ENCODE measurements around the gene IL1RL1.
"Not testable (repeated sequence)": the region's sequence is repeated elsewhere in the genome, so short reads cannot be mapped to it uniquely, and the experiment has no call there.

Gene IL1RL1

GRCh38 chr2:102294802-102295489 lies 16.4 kb upstream of the IL1RL1 start:
- DNase-seq (ENCODE audit: low read depth) = no peak

- DNase-seq (ENCODE audit: low read depth) = no peak
Observed at GRCh38 chr2:102295566-102295965, 15.8 kb upstream of the IL1RL1 start.

GRCh38 chr2:102296449-102296848 lies 14.9 kb upstream of the IL1RL1 start:
- DNase-seq (ENCODE audit: low read depth) = no peak

- DNase-seq (ENCODE audit: low read depth) = no peak
Observed at GRCh38 chr2:102297891-102298290, 13.5 kb upstream of the IL1RL1 start.

- DNase-seq (ENCODE audit: low read depth) = no peak
Observed at GRCh38 chr2:102301867-102302362, 9.4 kb upstream of the IL1RL1 start.

- no peak for DNase-seq (ENCODE audit: low read depth)
Observed at GRCh38 chr2:102302458-102302857, 8.9 kb upstream of the IL1RL1 start.

GRCh38 chr2:102303589-102303988 lies 7.8 kb upstream of the IL1RL1 start:
- DNase-seq (ENCODE audit: low read depth) = no peak

GRCh38 chr2:102304268-102304667 lies 7.1 kb upstream of the IL1RL1 start:
- DNase-seq (ENCODE audit: low read depth) = no peak

- DNase-seq (ENCODE audit: low read depth) = no peak
Observed at GRCh38 chr2:102304711-102305611, 6.4 kb upstream of the IL1RL1 start.

GRCh38 chr2:102306125-102306524 lies 5.2 kb upstream of the IL1RL1 start:
- DNase-seq (ENCODE audit: low read depth) = no peak

GRCh38 chr2:102313025-102313424 lies 1.7 kb downstream of the IL1RL1 start:
- no peak for DNase-seq (ENCODE audit: low read depth)

GRCh38 chr2:102313471-102313870 lies 2.1 kb downstream of the IL1RL1 start:
- DNase-seq (ENCODE audit: low read depth) = no peak

GRCh38 chr2:102313950-102314349 lies 2.6 kb downstream of the IL1RL1 start:
- no peak for DNase-seq (ENCODE audit: low read depth)

GRCh38 chr2:102315921-102316320 lies 4.6 kb downstream of the IL1RL1 start:
- no peak for DNase-seq (ENCODE audit: low read depth)

GRCh38 chr2:102317715-102318114 lies 6.4 kb downstream of the IL1RL1 start:
- no peak for DNase-seq (ENCODE audit: low read depth)

- DNase-seq (ENCODE audit: low read depth) = no peak
Observed at GRCh38 chr2:102318437-102318836, 7.1 kb downstream of the IL1RL1 start.

- DNase-seq (ENCODE audit: low read depth) = no peak
Observed at GRCh38 chr2:102321941-102322719, 10.8 kb downstream of the IL1RL1 start.

GRCh38 chr2:102324914-102325313 lies 13.6 kb downstream of the IL1RL1 start:
- not testable (repeated sequence) for DNase-seq (ENCODE audit: low read depth)

- no peak for DNase-seq (ENCODE audit: low read depth)
Observed at GRCh38 chr2:102331311-102331980, 20.1 kb downstream of the IL1RL1 start.

- DNase-seq (ENCODE audit: low read depth) = no peak
Observed at GRCh38 chr2:102334486-102334885, 23.1 kb downstream of the IL1RL1 start.

GRCh38 chr2:102335871-102336366 lies 24.6 kb downstream of the IL1RL1 start:
- no peak for DNase-seq (ENCODE audit: low read depth)

Data from stimulated activated CD8-positive, alpha-beta memory T cell treated with anti-CD3 and anti-CD28 coated beads, Interleukin-15, amount 100 ng/mL, for 1 hour (primary cell).